ENCODE results near the gene ITGAE. TPM values are rescaled to one million over a fixed set of nuclear protein-coding genes. Genes with fewer than 3 reads are reported as not detected.

The ITGAE gene
- total RNA-seq, 1 experiment from 2014 or later, result 45.8 TPM

- in situ Hi-C loops (cut with HindIII; ENCODE audit: low pct_unique_long_range_greater_than_20kb, low sequenced_read_pairs), result no loop called here
- DNase-seq (ENCODE audit: low read depth, low spot score), result no peak
Observed at GRCh38 chr17:3678821-3679530, 122.0 kb downstream of the ITGAE start.

- in situ Hi-C loops (cut with HindIII; ENCODE audit: low pct_unique_long_range_greater_than_20kb, low sequenced_read_pairs), result no loop called here
- no peak for DNase-seq (ENCODE audit: low read depth, low spot score)
Observed at GRCh38 chr17:3678095-3678820, 122.7 kb downstream of the ITGAE start.

- no peak for DNase-seq (ENCODE audit: low read depth, low spot score)
- in situ Hi-C loops (cut with HindIII; ENCODE audit: low pct_unique_long_range_greater_than_20kb, low sequenced_read_pairs), result no loop called here
Observed at GRCh38 chr17:3675886-3676285, 125.1 kb downstream of the ITGAE start.

GRCh38 chr17:3672571-3672970 is 128.4 kb downstream of the ITGAE start:
- DNase-seq (ENCODE audit: low read depth, low spot score), result no peak
- in situ Hi-C loops (cut with HindIII; ENCODE audit: low pct_unique_long_range_greater_than_20kb, low sequenced_read_pairs), result no loop called here

- no peak for DNase-seq (ENCODE audit: low read depth, low spot score)
- in situ Hi-C loops (cut with HindIII; ENCODE audit: low pct_unique_long_range_greater_than_20kb, low sequenced_read_pairs), result no loop called here
Observed at GRCh38 chr17:3669548-3669947, 131.4 kb downstream of the ITGAE start.

GRCh38 chr17:3669085-3669347 is 132.0 kb downstream of the ITGAE start:
- in situ Hi-C loops (cut with HindIII; ENCODE audit: low pct_unique_long_range_greater_than_20kb, low sequenced_read_pairs), result no loop called here
- no peak for DNase-seq (ENCODE audit: low read depth, low spot score)

- in situ Hi-C loops (cut with HindIII; ENCODE audit: low pct_unique_long_range_greater_than_20kb, low sequenced_read_pairs), result no loop called here
- peak; percentile 97 for DNase-seq (ENCODE audit: low read depth, low spot score)
Observed at GRCh38 chr17:3668279-3669084, 132.5 kb downstream of the ITGAE start, which contains the start of the genes EMC6 and TAX1BP3. Gene EMC6 (plus strand): TSS chr17:3668812. CDS start chr17:3669147, 335 bp downstream. Gene TAX1BP3 (minus strand): TSS chr17:3668578. CDS start chr17:3668526, 52 bp downstream.

- DNase-seq (ENCODE audit: low read depth, low spot score), result peak; percentile 70
- in situ Hi-C loops (cut with HindIII; ENCODE audit: low pct_unique_long_range_greater_than_20kb, low sequenced_read_pairs), result no loop called here
Observed at GRCh38 chr17:3667366-3668278, 133.4 kb downstream of the ITGAE start.

GRCh38 chr17:3666516-3666915 is 134.5 kb downstream of the ITGAE start:
- DNase-seq (ENCODE audit: low read depth, low spot score), result no peak
- in situ Hi-C loops (cut with HindIII; ENCODE audit: low pct_unique_long_range_greater_than_20kb, low sequenced_read_pairs), result no loop called here

- in situ Hi-C loops (cut with HindIII; ENCODE audit: low pct_unique_long_range_greater_than_20kb, low sequenced_read_pairs), result no loop called here
- no peak for DNase-seq (ENCODE audit: low read depth, low spot score)
Observed at GRCh38 chr17:3665834-3666233, 135.2 kb downstream of the ITGAE start.

Other genes with a start within 250 kb of the ITGAE start
- 0.53 TPM in 1 of 2 replicates, not detected in the other for gene TRPV3, start 243.4 kb downstream of the ITGAE start, total RNA-seq (2014; rRNA removed; shearing (Covaris generic))
- gene TRPV1, start 191.8 kb downstream of the ITGAE start, total RNA-seq (2014; rRNA removed; shearing (Covaris generic)), result 0.50 and 1.1 TPM in 2 replicates
- gene SHPK, start 164.9 kb downstream of the ITGAE start, total RNA-seq (2014; rRNA removed; shearing (Covaris generic)), result 20.8 and 21.8 TPM in 2 replicates
- 44.0 and 46.7 TPM in 2 replicates for gene CTNS, start 164.4 kb downstream of the ITGAE start, total RNA-seq (2014; rRNA removed; shearing (Covaris generic))
- gene TAX1BP3, start 132.6 kb downstream of the ITGAE start, total RNA-seq (2014; rRNA removed; shearing (Covaris generic)), result 49.9 and 50.4 TPM in 2 replicates
- 23.3 and 37.3 TPM in 2 replicates for gene EMC6, start 132.4 kb downstream of the ITGAE start, total RNA-seq (2014; rRNA removed; shearing (Covaris generic))
- 2.4 and 3.0 TPM in 2 replicates for gene P2RX5, start 105.0 kb downstream of the ITGAE start, total RNA-seq (2014; rRNA removed; shearing (Covaris generic))
- gene HASPIN, start 77.3 kb downstream of the ITGAE start, total RNA-seq (2014; rRNA removed; shearing (Covaris generic)), result 9.0 and 9.3 TPM in 2 replicates
- 20.9 and 29.0 TPM in 2 replicates for gene NCBP3, start 45.1 kb upstream of the ITGAE start, total RNA-seq (2014; rRNA removed; shearing (Covaris generic))
- gene CAMKK1, start 91.9 kb upstream of the ITGAE start, total RNA-seq (2014; rRNA removed; shearing (Covaris generic)), result 4.9 and 5.4 TPM in 2 replicates
- gene P2RX1, start 115.3 kb upstream of the ITGAE start, total RNA-seq (2014; rRNA removed; shearing (Covaris generic)), result not detected in 2 replicates
- gene ATP2A3, start 163.2 kb upstream of the ITGAE start, total RNA-seq (2014; rRNA removed; shearing (Covaris generic)), result 0.75 and 1.1 TPM in 2 replicates

Measured in SK-MEL-5 (cell line).